ENCODE measurements around the gene SAG. TPM values are rescaled to one million over a fixed set of nuclear protein-coding genes. Genes with fewer than 3 reads are reported as not detected.

The SAG gene
- total and polyA plus RNA-seq, 7 donors: not detected

GRCh38 chr2:233280114-233280693, 27.4 kb upstream of the SAG start:
- no peak overlapping the region for H3K27ac ChIP-seq
- intact Hi-C loops (cut with DNase I): no loop called here
- peaks cover 24 to 100% (median 65%) of the 10 kb centered on the region in 4 donors for H3K36me3 ChIP-seq
- no peak overlapping the region for H3K4me3 ChIP-seq
- no peaks in the 10 kb centered on the region for H3K9me3 ChIP-seq
- 44 to 80% methylated on average over 4 of the region's 4 CpGs for WGBS, 2 donors
- H3K4me1 ChIP-seq: peaks cover 0 to 6% (median 0%) of the 10 kb centered on the region in 4 donors
- H3K27me3 ChIP-seq: no peaks in the 10 kb centered on the region
- DNase-seq: no peak
- no peak for TF ChIP-seq EP300 (IDR thresholded peaks at IDR 0.05)
- TF ChIP-seq POLR2AphosphoS5 (IDR thresholded peaks at IDR 0.05): no peak
- TF ChIP-seq POLR2A (IDR thresholded peaks at IDR 0.05): no peak
- no peak for TF ChIP-seq CTCF (IDR thresholded peaks at IDR 0.05)

- intact Hi-C loops (cut with DNase I): no loop called here
- 71 to 90% methylated on average over 4 of the region's 4 CpGs for whole genome bisulfite sequencing, 2 donors
- no peaks in the 10 kb centered on the region for H3K9me3 ChIP-seq
- no peak overlapping the region for H3K4me3 ChIP-seq
- TF ChIP-seq CTCF (IDR thresholded peaks at IDR 0.05) (no peak), POLR2A (IDR thresholded peaks at IDR 0.05) (no peak), POLR2AphosphoS5 (IDR thresholded peaks at IDR 0.05) (no peak), EP300 (IDR thresholded peaks at IDR 0.05) (no peak)
- DNase-seq: no peak
- H3K36me3 ChIP-seq: peaks cover 22 to 100% (median 63%) of the 10 kb centered on the region in 4 donors
- H3K4me1 ChIP-seq: peaks cover 0 to 6% (median 0%) of the 10 kb centered on the region in 4 donors
- H3K27ac ChIP-seq: no peak overlapping the region
- H3K27me3 ChIP-seq: no peaks in the 10 kb centered on the region
These were observed 26.1 kb upstream of the SAG start for GRCh38 chr2:233281553-233281952.

GRCh38 chr2:233281992-233282603, 25.5 kb upstream of the SAG start:
- no peak for DNase-seq
- Histone ChIP-seq H3K27ac (no peak overlapping the region), H3K9me3 (no peaks in the 10 kb centered on the region), H3K4me3 (no peak overlapping the region), H3K27me3 (no peaks in the 10 kb centered on the region), H3K36me3 (peaks cover 22 to 100% (median 63%) of the 10 kb centered on the region in 4 donors), H3K4me1 (peaks cover 0 to 6% (median 0%) of the 10 kb centered on the region in 4 donors)
- TF ChIP-seq POLR2A (IDR thresholded peaks at IDR 0.05) (no peak), CTCF (IDR thresholded peaks at IDR 0.05) (no peak), POLR2AphosphoS5 (IDR thresholded peaks at IDR 0.05) (no peak)
- whole genome bisulfite sequencing, 2 donors: 87 to 95% methylated on average over 6 of the region's 6 CpGs
- intact Hi-C loops (cut with DNase I): no loop called here

GRCh38 chr2:233285921-233286320, 21.7 kb upstream of the SAG start:
- TF ChIP-seq CTCF (IDR thresholded peaks at IDR 0.05) (no peak), POLR2AphosphoS5 (IDR thresholded peaks at IDR 0.05) (no peak), EP300 (IDR thresholded peaks at IDR 0.05) (no peak), POLR2A (IDR thresholded peaks at IDR 0.05) (no peak)
- Histone ChIP-seq H3K4me1 (peaks cover 0 to under 1% (median 0%) of the 10 kb centered on the region in 4 donors), H3K36me3 (peaks cover 20 to 99% (median 55%) of the 10 kb centered on the region in 4 donors), H3K27me3 (no peaks in the 10 kb centered on the region), H3K4me3 (no peak overlapping the region), H3K9me3 (no peaks in the 10 kb centered on the region), H3K27ac (no peak overlapping the region)
- DNase-seq: peak; percentile 19
- WGBS, 2 donors: 95% methylated on average over 5 of the region's 5 CpGs
- intact Hi-C loops (cut with DNase I): no loop called here
